GM21526 (cell line): Measurements from ENCODE around the gene ELK3.
"Not testable (repeated sequence)": the region's sequence is repeated elsewhere in the genome, so short reads cannot be mapped to it uniquely, and the experiment has no call there.

Experiments used
- ATAC-seq: cut with Tn5 transposase; IDR thresholded peaks from one replicate; pipeline ENCODE4 v1.9.1; 2021; ENCODE audit warnings: moderate library complexity; ENCODE audit not compliant: unreplicated experiment, low FRiP score

The ELK3 gene

GRCh38 chr12:96294831-96295230 lies 100.7 kb downstream of the ELK3 start:
- ATAC-seq = no peak

DNA sequence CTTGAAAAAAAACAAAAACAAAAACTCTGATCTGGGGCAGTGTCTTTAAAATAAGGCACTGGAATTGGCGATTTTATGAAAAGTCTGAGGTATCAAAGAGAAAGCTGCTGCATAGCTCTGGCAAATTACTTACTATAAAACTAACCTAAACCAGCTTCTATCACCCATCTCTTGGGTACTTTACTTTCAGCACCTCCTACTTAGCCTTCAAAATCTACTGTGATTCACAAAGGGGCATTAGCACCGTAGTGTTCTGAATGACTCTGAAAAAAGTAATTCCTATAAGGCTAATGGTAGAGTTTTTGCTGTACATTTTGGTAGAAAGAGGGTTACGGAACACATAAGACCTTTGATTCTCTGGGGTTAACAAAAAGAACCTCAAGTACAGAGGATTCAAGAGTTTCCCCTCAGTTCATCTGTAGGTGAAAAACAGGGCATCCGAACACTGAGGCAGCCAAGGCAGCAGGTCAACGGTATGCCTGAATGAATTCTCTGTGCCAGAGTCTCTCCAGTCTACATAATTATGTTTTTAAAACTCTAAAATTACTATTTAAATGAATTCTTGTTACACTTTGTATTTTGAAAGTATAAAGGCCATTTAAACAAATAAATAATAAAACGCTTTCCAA lies 101.5 kb downstream of the ELK3 start:
- no peak for ATAC-seq

DNA sequence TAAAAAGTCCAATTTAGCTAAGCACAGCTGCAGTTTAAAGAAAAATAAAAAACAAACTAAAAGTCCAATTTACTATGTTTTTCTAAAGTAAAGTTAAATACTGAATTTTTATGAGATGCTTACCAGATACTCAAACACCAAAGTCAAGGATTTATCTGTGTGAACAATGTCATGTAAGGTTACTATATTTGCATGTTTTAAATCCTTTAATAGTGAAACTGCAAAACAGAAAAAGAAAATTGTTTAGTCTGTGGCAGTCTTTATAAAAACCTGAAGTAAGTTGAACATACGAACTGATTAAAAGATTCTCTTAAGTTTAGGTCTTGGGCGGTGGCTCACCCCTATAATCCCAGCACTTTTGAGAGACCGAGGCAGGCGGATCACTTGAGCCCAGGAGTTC lies 103.3 kb downstream of the ELK3 start:
- ATAC-seq = no peak

DNA sequence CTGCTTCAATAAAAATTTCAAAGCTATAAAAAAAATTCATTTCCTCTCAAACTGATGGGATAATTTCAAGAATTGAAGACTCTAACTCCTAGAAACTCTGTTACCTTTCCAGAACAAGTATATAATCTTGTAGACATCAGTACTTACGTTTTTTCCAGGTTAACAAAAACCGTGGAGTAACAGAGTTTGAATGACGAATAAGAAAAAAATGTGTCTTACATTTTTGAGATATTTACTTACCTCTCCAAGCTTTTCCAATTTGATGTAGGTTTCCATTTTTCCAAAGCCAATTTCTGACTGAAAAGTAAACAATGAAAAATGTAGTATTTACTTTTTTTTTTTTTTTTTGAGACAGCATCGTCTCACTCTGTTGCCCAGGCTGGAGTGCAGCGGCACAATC lies 105.9 kb downstream of the ELK3 start:
- ATAC-seq = no peak

- no peak for ATAC-seq
Observed at GRCh38 chr12:96301732-96302131, 107.6 kb downstream of the ELK3 start.

DNA sequence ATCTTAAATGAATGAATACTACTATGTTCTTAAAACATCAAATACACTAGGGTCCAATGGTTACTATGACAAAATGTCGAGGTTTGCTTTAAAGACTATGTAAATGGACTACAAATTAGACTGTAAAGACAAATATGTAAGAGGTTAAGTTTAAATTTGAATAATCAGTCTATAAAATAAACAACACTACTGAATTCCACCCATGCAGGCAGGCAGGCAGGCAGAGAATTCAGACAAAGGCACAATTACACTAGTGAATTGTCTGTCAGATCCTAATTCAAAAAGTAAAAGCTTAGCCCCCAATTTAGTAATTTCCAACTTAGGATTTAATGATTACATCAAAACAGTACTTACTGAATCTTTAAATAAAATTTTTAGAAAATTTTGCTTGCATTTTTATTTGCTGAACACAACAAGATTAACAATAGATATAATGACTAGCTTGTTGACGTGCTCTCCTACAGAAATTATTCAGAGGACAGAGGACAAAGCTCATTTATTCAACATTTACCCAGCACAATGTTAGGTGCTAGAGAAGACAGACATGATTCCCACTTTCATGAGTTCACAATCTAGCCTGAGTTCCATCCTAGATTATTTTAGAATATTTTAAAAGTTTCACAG lies 108.6 kb downstream of the ELK3 start:
- no peak for ATAC-seq

DNA sequence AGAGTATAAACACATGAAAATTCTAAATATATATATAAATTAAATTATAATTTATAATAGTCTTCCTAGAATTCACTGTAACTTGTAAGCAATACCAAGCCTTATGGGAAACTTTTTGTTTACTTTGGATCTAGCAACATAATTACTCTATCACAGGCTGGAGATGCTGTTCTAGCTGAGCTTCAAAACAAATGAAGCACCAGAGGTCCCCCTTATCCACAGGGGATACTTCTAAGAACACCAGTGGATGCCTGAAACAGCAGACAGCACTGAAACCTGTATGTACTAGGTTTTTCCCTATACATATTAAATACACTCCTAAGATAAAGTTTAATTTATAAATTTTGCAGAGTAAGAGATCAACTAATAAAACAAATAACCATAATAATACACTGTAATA lies 109.5 kb downstream of the ELK3 start:
- ATAC-seq = no peak

DNA sequence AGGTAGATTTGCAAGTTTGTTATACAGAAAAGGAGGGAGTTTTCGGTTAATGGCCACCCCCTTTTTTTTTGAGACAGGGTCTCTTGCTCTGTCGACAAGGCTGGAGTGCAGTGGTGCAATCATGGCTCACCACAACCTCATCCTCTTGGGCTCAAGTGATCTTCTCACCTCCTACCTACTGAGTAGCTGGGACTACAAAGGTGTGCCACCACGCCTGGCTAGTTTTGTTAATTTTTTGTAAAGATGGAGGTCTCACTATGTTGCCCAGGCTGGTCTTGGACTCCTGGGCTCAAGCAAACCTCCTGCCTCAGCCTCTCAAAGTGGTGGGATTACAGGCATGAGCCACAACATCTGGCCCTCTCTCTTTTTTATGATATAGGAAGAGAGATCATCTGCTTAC lies 111.5 kb downstream of the ELK3 start:
- no peak for ATAC-seq

- ATAC-seq = no peak
Observed at GRCh38 chr12:96308881-96309280, 114.7 kb downstream of the ELK3 start.

- ATAC-seq = no peak
Observed at GRCh38 chr12:96310067-96310466, 115.9 kb downstream of the ELK3 start.

DNA sequence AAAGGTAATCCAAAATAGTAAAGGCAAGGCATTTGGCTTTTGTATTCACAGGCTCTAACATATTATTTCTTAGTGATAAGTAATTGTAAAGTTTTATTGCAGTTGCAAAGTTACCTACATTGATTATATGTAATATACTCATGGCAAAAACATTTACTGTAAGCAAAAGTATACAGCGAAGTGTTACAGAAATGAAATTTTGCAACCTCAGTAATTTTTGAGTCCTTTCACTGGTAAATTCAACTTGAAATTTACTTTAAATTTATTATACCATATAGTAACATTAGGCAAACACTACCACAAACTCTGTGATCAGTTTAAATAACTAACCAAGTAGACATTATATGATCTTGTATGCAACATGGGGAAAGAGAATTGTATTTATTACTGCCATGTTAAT lies 117.0 kb downstream of the ELK3 start:
- no peak for ATAC-seq

DNA sequence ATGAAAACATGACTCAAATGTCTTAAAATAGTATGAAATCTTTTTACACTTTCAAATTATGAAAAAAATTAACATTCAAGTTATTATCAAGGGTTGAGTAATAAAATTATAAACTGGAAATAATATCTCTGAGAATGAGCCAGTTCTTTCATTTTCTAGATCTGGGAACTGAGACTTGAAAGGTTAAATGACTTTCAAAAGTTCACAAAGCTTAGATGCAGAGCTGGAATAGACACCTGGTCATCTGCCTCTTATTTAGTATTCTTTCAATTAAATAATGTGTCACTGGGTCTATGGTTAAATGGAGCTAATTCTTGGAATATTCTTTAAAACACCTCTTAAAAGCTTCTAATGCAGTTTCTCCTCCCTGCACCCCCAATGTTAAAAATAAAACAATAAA lies 119.4 kb downstream of the ELK3 start:
- no peak for ATAC-seq

- ATAC-seq = no peak
Observed at GRCh38 chr12:96314723-96315122, 120.5 kb downstream of the ELK3 start.

- ATAC-seq = not testable (repeated sequence)
Observed at GRCh38 chr12:96315741-96316481, 121.7 kb downstream of the ELK3 start.

GRCh38 chr12:96317801-96318200 lies 123.6 kb downstream of the ELK3 start:
- not testable (repeated sequence) for ATAC-seq
